Stimulated activated CD4-positive, alpha-beta T cell treated with anti-CD3 and anti-CD28 coated beads, Interleukin-2, amount 100 ng/mL, for 4 hours (primary cell): Measurements from ENCODE around the gene FITM1.
"Not testable (repeated sequence)": the region's sequence is repeated elsewhere in the genome, so short reads cannot be mapped to it uniquely, and the experiment has no call there.

Experiments
- DNase-seq: peaks from one replicate; pipeline ENCODE4 v3.0.0-alpha.2; 2020; ENCODE audit warnings: low read depth

FITM1 gene

DNA sequence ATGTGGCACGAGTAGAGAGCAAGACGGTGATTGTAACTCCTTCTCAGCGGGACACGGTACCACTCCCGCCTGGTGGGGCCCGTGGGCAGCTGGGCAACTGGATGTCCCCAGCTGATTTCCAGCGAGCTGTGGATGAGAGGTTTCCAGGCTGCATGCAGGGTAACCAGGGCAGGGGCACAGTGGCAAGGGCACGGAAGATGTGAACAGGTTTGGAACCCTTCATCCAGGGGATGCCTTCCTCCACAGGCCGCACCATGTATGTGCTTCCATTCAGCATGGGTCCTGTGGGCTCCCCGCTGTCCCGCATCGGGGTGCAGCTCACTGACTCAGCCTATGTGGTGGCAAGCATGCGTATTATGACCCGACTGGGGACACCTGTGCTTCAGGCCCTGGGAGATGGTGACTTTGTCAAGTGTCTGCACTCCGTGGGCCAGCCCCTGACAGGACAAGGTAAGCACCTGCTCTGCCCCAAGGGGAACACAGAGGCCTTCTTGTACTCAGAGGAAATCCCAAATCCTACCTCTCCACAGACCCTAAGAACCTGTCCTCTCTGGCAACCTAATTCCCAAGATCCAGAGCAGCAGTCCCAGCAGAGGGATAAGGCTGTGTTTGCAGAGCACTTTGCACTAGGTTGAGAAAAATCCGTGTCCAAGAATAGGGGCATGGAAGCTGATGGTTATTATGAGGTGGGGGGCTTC is 32.1 kb upstream of the FITM1 start:
- no peak for DNase-seq

DNA sequence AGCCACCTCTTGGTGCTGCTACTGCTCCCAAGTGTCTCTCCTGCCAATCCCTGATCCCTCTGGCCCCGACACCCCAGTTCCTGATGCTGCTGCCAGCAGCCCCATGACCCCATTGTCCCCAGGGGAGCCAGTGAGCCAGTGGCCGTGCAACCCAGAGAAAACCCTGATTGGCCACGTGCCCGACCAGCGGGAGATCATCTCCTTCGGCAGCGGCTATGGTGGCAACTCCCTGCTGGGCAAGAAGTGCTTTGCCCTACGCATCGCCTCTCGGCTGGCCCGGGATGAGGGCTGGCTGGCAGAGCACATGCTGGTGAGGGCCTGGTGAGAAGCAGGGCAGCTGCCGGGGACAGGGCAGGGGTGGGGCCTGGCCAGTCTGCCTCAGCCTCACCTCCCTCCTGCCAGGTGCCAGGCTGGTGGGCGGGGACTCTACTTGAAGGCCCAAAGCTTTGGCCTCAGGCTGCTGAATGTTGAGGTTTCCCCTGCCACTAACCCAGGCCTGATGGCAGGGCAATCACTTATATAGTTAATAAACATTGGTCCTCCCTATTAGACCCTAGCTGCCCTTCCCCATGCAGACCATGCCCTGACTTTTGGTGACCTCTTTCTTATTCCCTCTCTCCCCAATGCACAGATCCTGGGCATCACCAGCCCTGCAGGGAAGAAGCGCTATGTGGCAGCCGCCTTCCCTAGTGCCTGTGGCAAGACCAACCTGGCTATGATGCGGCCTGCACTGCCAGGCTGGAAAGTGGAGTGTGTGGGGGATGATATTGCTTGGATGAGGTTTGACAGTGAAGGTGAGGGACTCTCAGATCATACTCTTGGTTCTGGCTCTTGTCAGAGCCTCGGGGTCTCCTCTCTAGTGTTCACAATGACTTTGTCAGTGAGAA is 31.3 kb upstream of the FITM1 start:
- DNase-seq: no peak

DNA sequence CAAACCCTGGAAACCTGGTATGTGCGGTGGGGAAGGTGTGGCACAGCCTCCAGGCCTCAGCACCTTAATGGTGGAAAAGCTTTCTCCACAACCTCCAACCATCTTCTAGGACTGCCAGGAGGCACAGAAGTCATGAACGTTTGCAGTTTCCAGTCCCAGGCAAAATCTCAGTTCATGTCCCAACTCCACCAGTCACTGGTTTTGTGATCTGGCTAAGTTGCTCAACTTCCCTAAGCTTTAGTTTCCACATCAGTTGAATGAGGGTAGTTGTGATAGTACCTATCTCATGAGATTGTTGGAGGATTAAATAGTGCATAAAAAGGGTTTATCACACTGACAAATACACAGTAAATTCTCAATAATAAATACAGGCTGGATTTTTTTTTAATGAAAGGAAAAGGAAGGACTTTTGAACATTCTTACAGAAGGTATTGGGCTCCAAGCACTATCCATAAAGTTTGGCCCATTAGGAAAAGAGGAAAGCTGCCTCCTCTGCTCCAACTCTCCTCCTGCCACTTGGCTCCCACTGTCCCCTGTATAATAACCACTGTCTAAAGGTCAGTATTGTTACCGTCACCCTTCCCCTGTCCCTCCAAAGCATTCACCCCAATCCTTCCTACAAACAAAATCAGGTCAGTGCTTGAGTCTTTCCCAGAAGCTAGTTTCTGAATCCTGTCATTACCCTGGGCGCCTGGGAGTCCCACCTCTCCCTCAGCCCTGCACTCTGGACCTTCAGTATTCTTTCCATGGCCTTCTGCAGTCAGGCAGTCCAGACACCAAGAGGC is 30.1 kb upstream of the FITM1 start:
- DNase-seq: no peak

DNA sequence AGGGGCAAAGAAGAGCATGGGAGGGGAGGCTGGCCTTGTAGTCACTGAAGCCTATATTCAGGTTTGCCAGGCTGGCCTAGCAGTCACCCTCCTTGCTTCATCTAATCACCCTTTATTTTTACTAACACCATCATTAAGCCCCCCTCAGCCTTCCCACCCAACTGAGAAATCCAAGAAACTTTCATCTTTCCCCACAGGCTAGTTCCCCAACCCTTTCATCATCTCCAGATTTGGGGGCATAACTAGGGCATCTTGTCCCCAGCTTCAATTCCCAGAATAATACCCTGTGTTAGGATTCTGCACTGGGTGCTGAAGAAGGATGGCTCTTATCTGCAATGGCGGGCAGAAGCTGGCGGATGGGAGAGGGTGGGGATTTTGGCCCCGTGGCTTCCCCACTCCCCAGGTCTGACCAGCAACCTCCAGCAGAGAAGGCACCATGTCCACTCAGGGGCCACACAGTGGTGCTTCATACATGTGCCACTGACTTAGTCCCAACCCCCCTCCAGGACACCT is 29.4 kb upstream of the FITM1 start:
- DNase-seq: no peak

DNA sequence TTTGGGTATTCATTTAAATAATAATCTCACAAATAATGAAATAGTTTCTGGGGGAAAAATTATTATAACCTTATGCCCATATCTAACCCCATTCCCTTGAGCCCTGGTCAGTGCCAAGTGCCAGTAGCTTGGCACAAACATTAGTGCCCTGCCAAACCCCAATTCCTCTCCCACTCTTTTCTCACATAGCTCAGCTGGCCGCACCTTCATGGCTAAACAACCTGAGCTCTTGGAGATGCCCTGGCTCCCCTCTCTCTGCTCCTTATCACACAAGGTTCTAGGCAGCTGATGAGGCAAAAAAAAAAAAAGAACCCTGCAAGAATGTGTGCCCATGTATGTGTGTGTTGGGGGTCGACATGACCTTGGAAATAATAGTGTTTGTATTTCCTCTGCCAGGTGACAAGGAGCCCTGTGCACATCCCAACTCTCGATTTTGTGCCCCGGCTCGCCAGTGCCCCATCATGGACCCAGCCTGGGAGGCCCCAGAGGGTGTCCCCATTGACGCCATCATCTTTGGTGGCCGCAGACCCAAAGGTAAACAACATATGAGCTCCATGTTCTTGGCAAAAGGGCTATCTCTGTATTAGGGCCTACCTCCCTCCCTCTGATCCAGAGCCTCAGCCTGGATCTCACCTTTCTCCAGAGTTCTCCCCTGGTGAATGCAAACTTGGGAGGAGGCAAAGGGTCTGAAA is 28.0 kb upstream of the FITM1 start:
- no peak for DNase-seq

DNA sequence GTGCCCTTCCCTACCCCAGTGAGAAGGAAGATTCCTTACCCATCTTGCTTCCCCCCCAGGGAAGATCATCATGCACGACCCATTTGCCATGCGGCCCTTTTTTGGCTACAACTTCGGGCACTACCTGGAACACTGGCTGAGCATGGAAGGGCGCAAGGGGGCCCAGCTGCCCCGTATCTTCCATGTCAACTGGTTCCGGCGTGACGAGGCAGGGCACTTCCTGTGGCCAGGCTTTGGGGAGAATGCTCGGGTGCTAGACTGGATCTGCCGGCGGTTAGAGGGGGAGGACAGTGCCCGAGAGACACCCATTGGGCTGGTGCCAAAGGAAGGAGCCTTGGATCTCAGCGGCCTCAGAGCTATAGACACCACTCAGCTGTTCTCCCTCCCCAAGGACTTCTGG is 27.0 kb upstream of the FITM1 start:
- no peak for DNase-seq

DNA sequence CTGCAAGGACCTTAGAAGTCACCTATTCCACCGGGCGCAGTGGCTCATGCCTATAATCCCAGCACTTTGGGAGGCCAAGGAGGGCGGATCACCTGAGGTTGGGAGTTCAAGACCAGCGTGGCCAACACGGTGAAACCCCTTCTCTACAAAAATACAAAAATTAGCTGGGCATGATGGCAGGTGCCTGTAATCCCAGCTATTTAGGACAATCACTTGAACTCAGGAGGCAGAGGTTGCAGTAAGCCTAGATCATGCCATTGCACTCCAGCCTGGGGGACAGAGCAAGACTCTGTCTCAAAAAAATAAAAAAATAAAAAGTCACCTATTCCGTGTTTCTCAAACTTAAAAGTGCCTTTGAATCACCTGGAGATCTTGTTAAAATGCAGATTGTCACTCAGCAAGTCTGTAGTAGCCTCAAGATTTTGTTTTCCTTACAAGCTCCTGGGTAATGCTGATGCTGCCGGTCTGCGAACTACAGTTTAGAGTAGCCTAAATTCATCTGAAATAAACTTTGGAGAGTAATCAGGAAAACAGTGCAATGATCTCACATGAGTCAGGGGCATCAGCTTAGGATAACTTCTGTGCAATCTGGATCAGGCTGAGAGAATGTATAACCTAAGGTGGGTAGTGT is 24.7 kb upstream of the FITM1 start:
- DNase-seq: not testable (repeated sequence)

DNA sequence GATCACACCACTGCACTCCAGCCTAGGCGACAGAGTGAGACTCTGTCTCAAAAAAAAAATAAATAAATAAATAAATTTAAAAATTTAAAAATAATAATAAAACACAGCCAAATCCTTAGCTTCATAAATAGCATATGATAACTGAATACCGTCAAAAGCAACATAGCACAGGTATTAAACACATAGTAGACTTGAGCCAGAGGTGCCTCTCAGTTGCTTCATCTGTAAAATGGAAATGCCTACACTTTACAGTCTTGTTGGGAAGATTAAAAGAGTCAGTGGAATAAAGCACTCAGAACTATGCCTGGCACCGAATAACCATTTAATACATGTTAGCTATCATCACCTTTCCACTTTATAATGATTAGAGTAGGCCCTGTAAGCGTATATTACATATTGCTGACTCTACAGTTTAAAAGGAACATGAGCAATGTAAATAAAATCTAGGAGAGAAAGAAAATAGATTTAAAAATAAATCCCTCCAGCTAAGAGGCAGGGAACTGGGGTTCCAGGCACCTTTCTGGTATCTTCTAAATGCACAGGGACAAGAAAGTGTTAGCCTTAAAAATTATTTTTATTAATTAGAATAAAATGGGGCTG is 23.7 kb upstream of the FITM1 start:
- no peak for DNase-seq

DNA sequence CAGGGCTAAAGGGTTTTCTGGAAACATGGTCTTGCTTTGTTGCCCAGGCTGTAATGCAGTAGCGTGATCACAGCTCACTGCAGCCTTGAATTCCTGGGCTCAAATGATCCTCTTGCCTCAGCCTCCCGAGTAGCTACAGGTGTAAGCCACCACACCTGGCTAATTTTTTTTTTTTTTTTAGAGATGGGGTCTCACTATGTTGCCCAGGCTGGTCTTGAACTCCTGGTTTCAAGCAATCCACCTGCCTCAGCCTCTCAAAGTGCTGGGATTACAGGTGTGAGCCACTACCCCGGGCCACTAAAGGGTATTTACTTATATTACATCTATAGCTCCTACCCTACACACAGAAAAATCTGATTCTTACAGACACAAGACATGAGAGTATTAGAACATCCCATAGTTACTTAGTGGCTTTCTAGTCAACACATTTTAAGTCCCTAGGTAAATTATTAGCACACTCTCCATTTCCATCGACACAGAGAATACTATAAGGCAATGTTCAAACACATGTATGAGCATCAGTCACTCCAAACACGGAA is 22.1 kb upstream of the FITM1 start:
- DNase-seq: no peak

DNA sequence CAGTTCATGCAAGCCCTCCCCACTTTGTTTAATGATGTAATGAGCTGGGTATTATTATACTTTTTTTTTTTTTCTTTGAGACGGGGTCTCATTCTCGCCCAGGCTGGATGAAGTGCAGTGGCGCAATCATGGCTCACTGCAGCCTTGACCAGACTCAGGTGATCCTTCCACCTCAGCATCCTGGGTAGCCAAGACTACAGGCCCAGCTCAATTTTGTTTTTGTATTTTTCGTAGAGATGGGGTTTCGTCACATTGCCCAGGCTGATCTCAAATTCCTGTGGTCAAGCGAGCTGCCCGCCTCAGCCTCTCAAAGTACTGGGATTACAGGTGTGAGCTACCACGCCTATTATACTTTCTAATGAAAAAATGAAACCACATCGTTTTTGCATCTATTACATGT is 20.4 kb upstream of the FITM1 start:
- DNase-seq: no peak

DNA sequence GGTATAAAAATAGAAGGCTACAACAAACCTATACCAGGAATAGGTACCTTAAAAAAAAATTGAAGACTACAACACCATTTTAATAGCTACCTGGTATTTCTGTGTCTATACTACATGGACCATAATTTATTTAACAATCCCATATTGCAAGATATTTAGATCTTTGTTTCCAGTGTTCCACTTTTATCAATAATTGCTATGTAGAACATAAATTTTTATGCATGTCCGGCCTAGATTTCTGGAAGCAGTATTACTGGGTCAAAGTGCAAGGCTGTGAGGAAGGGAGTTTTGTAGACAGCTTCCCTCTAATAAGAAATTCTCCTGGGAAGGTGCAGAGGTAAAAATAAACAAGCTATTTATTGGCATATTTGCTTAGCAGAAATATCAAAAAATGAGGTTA is 19.9 kb upstream of the FITM1 start:
- no peak for DNase-seq

DNA sequence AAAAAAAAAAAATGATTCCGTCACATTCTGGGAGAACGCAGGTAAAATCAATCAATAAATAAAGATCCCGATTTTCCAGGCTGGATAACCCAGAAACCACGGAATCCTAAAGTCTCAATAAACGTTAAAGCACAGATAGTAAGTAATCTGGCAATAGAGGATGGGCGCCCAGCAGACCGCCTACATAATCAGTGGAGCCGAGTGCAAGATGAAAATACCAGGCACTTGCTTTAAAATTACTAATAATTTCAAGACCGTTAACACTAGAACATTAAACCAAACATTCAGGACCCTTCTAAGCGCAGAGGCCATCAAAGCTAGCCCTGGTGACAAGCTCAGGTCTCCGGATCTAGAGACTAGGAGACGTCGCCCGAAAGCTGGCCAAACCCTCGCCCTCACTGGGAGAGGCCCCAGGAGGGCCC is 17.1 kb upstream of the FITM1 start:
- DNase-seq: no peak

DNA sequence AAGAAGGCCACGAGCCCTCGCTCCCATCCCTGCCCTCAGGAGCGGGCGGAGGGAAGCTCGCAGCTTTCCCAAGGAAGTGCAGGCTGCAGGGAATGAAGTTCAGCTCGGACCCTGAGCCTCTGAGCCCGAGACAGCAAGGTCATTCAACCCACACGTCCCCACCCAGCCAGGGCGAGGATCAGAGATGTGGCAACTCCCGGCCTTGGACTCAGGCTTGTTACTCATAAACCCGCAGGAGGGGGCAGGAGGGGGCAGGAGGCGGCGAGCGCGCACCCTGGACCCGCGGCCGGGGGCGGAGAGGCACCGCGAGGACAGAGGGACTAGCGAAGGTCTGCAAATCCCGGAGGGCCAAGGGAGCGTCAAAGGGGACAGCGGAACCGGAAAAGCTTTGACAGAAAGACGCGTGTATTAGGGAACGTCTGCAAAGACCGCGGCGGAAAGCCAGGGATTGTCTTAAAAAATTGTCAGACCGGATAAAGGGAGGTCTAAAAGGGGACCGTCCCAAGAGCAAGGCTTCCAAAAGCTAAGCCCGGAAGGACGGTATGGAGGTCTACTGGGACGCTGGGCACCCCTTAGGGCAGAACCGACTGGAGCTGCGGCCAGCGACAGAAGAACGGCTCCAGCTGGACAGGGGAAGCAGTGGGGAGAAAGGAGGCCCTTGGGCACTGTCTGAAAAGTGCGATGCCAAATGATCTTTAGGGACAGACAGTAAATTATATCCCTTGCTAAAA is 16.5 kb upstream of the FITM1 start:
- DNase-seq: peak; percentile 49

DNA sequence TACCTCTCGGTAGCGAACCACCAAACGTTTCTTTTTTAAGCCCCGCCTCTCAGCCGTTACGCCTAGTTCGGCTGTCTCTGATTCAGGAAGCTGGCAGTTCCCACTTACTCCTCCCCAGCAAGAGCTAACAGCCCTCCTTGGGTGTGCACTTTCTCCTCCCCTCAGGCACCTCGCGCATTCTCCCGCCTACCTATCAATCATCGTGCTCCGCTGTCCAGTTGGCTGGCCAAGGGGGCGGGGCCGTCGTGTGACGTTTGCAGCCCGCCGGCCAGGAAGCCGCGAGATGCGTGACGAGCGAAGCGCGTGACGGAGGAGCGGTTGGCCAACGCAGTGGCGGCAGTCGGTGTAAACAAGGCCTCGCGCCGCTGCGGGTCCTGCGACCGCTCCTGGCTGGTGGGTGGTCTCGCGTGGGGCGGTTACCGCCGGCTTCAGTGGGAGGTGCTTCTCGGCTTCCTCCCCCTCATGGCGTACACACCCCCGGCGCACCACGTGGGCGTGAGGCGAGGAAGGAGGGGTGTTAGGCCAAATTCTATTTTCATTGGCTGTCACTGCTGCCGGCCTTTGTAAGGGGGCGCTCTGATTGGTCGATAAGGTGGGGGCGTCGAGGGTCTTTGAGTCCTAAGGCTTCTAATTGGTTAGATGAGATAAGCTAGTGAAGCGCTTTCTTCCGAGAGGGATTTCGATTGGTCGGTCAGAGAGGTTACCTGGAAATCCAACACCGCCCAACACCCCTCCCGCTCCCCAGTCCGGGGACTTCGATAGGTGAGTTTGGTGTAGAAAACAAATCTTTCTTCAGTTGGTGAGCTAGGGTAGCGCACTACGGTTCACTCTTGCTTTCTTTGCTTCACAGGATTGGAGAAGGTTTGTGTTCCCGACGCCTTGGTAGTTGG is 15.7 kb upstream of the FITM1 start, which contains the start of the genes DCAF11 and NRL:
Gene DCAF11 (plus strand): TSS at position 246 of the 890 bp plus-strand sequence. CDS start 818 bp downstream, outside the sequence.
Gene NRL (minus strand): TSS at position 418 of the 890 bp plus-strand sequence. CDS start 32,101 bp downstream, outside the sequence.
- peak; percentile 99 for DNase-seq

DNA sequence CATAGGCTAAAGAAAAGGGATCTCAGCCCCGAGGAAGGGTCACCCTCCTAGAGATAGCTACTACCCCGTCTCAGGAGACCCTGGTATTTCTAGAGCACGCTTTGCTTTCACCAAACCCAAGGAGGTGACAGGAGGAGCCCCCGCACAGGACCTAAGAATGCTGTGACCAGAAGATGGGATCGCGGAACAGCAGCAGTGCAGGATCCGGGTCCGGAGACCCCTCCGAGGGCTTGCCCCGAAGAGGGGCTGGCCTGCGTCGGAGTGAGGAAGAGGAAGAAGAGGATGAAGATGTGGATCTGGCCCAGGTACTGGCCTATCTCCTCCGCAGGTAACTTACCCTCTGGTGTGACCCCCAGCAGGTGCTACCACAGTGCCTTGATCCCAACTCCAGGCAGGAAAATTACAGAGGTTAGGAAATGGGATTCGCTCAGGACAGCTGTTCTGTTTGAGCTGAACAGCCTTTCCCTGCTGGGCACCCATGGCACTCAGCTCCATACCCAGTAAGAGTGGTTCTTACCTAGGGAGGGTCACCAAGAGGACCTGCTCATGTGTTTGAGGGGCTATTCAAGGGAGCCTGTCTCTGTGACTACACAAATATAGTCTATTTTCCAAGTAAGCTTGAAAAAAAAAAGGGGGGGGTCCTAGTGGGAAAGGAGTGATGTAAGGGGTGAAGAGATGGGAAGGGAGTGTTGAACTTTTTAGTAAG is 14.9 kb upstream of the FITM1 start:
- no peak for DNase-seq

DNA sequence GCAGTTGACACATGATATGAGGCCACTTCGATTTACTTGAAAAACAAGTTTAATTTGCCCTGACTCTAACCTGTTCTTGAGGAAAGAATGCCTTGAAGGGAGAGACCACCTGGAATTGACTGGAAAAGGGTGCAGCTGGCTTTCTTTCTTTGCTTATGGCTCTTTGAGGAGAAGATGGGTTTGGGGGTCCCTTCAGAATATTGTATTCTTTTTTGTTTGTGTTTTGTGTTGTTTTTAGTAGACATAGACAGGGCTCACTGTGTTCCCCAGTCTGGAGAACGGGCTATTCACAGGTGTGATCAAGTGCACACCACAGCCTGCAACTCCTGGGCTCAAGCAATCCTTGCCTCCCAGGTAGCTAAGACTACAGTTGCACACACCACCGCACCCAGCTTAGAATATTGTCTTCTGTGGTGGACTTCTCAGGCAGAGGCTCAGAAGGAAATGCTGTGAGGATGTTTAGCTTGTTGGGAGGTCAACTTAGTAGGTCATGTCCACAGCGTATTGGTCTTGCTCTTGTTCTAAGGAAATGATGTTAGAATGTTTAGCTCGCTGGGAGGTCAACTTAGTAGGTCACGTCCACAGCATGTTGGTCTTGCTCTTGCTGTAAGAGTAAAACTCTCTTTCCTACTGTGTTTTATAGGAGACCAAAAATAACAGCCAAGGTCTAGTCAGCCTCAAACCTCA is 14.2 kb upstream of the FITM1 start:
- no peak for DNase-seq

DNA sequence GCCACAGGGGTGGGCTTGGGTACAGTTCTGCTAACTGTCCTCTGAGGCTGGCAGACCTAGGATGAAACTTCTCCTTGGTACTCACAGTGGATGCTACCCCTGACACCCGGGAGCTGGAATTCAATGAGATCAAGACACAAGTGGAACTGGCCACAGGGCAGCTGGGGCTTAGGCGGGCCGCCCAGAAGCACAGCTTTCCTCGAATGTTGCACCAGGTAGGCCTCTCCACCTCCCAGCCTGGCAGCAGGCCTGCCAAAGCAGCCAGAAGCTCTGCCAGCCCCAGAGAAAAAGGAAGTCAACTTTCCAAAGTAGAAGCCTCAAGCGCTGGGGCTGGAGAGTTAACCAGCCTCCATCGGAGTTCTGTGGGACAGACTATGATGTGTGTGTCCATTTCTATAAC is 13.3 kb upstream of the FITM1 start:
- DNase-seq: no peak
